H1 (cell line): ENCODE data around the gene PEX5L. TPM values are rescaled to one million over a fixed set of nuclear protein-coding genes. Genes with fewer than 3 reads are reported as not detected.

Source experiments
- CTCF ChIA-PET: fragments of 300-600 bp; sonication (Branson Sonifier 250); formaldehyde crosslinking; loops from one replicate; lab custom pipeline; 2021; ENCODE audit not compliant: partially characterized antibody; lab: Charles Lee
- POLR2A ChIA-PET: fragments of 300-600 bp; sonication (Branson Sonifier 250); formaldehyde crosslinking; loops from one replicate; lab custom pipeline; 2021; ENCODE audit warnings: inconsistent platforms; ENCODE audit not compliant: partially characterized antibody; lab: Charles Lee
- DNase-seq, 2 experiments: peaks; one replicate each; pipeline versions ENCODE4 v3.0.0 to v3.0.0-alpha.2; 2010 to 2022; ENCODE audit warnings: low spot score in 2 of 2, low read depth in 1 of 2, mixed read lengths in 1 of 2
- FAIRE-seq: peaks from 2 replicates; lab custom pipeline; 2011; peaks lifted over from hg19 to GRCh38; lab: Jason Lieb, UNC
- H2AFZ ChIP-seq: 2 replicates; pipeline ENCODE4 v1.8.1; 2012; ENCODE audit warnings: low read length, inconsistent platforms
- H2AK5ac ChIP-seq: 2 replicates; pipeline ENCODE4 v1.6.1; 2013; ENCODE audit warnings: low read depth, low read length
- H2BK120ac ChIP-seq: replicated peaks from 2 replicates; pipeline ENCODE3; 2013; ENCODE audit warnings: low read depth, low read length, inconsistent platforms
- H2BK12ac ChIP-seq: 2 replicates; pipeline ENCODE4 v1.6.1; 2013; ENCODE audit warnings: low read depth, low read length
- H2BK15ac ChIP-seq: 2 replicates; pipeline ENCODE4 v1.6.1; 2013; ENCODE audit warnings: low read length
- H2BK20ac ChIP-seq: 2 replicates; pipeline ENCODE4 v1.6.1; 2013; ENCODE audit warnings: low read length
- H2BK5ac ChIP-seq: 2 replicates; pipeline ENCODE4 v1.6.1; 2013; ENCODE audit warnings: low read depth, low read length
- H3K14ac ChIP-seq: 2 replicates; pipeline ENCODE4 v1.6.1; 2013; ENCODE audit warnings: inconsistent platforms; ENCODE audit not compliant: insufficient read length
- H3K18ac ChIP-seq: 2 replicates; pipeline ENCODE4 v1.6.1; 2013; ENCODE audit warnings: low read length; ENCODE audit errors: extremely low read depth
- H3K23ac ChIP-seq: 2 replicates; pipeline ENCODE4 v1.6.1; 2013; ENCODE audit warnings: inconsistent platforms; ENCODE audit not compliant: insufficient read length
- H3K23me2 ChIP-seq: 2 replicates; pipeline ENCODE4 v1.6.1; 2013; ENCODE audit warnings: low read depth, low read length
- H3K27ac ChIP-seq: 2 replicates; pipeline ENCODE4 v1.6.1; 2011; ENCODE audit warnings: low read depth, low read length, inconsistent platforms
- H3K27me3 ChIP-seq, 4 experiments: replicated peaks in 1 of 4; 1 replicate in 1 of 4; 2 replicates in 3 of 4; pipeline versions ENCODE4 v1.6.1 to v1.8.1; 2011 to 2013; ENCODE audit warnings: low read length in 3 of 4, mild to moderate bottlenecking in 3 of 4, inconsistent platforms in 2 of 4, mixed read lengths in 2 of 4, moderate library complexity in 1 of 4; ENCODE audit not compliant: control insufficient read depth in 3 of 4, insufficient read depth in 3 of 4; ENCODE audit errors: extremely low read depth in 1 of 4
- H3K36me3 ChIP-seq, 4 experiments: 2 replicates each; pipeline versions ENCODE4 v1.6.1 to v1.8.1; 2011 to 2013; ENCODE audit warnings: mild to moderate bottlenecking in 4 of 4, low read length in 3 of 4, moderate library complexity in 2 of 4, control low read depth in 1 of 4, inconsistent platforms in 1 of 4; ENCODE audit not compliant: insufficient read depth in 4 of 4, control insufficient read depth in 2 of 4
- H3K4ac ChIP-seq: replicated peaks from 2 replicates; pipeline ENCODE3; 2013; ENCODE audit warnings: low read length, low read depth, mixed read lengths, inconsistent platforms; ENCODE audit not compliant: insufficient read length
- H3K4me1 ChIP-seq, 4 experiments: replicated peaks in 1 of 4; 1 replicate in 1 of 4; 2 replicates in 3 of 4; pipeline versions ENCODE4 v1.6.1 to v1.8.1; 2011 to 2013; ENCODE audit warnings: low read length in 3 of 4, inconsistent platforms in 2 of 4, mixed read lengths in 1 of 4; ENCODE audit not compliant: insufficient read depth in 4 of 4, control insufficient read depth in 3 of 4
- H3K4me2 ChIP-seq, 2 experiments: 2 replicates each; pipeline versions ENCODE4 v1.6.1 to v1.8.1; 2011 to 2013; ENCODE audit warnings: low read depth in 2 of 2, low read length in 2 of 2, control low read depth in 1 of 2, inconsistent platforms in 1 of 2, mild to moderate bottlenecking in 1 of 2; ENCODE audit not compliant: insufficient read depth in 1 of 2
- H3K4me3 ChIP-seq, 4 experiments: fragments of 200-600, 300-600 bp in 1 of 4; sonication (generic), shearing (Covaris generic), sonication (Bioruptor Twin) in 1 of 4; 2 replicates each; pipeline versions ENCODE4 v1.5.1 to v1.8.1; 2011 to 2016; ENCODE audit warnings: low read length in 4 of 4, low read depth in 3 of 4, control low read depth in 2 of 4, inconsistent platforms in 2 of 4, mild to moderate bottlenecking in 2 of 4, mixed read lengths in 1 of 4, moderate library complexity in 1 of 4; ENCODE audit not compliant: insufficient read depth in 2 of 4; ENCODE audit errors: extremely low read depth in 1 of 4
- H3K56ac ChIP-seq: replicated peaks from 2 replicates; pipeline ENCODE3; 2013; ENCODE audit warnings: low read depth, mild to moderate bottlenecking, mixed read lengths, low read length, inconsistent platforms; ENCODE audit not compliant: insufficient read length
- H3K79me1 ChIP-seq: 2 replicates; pipeline ENCODE4 v1.6.1; 2013; ENCODE audit warnings: low read depth, low read length, control low read depth
- H3K79me2 ChIP-seq, 2 experiments: 2 replicates each; pipeline versions ENCODE4 v1.6.1 to v1.8.1; 2012 to 2013; ENCODE audit warnings: low read length in 2 of 2, mild to moderate bottlenecking in 2 of 2, inconsistent platforms in 1 of 2; ENCODE audit not compliant: insufficient read depth in 2 of 2, control insufficient read depth in 1 of 2
- H3K9ac ChIP-seq, 4 experiments: replicated peaks in 1 of 4; 1 replicate in 1 of 4; 2 replicates in 3 of 4; pipeline versions ENCODE4 v1.6.1 to v1.8.1; 2011 to 2013; ENCODE audit warnings: low read depth in 3 of 4, low read length in 3 of 4, control low read depth in 2 of 4, mild to moderate bottlenecking in 2 of 4, moderate library complexity in 2 of 4, inconsistent platforms in 1 of 4; ENCODE audit errors: extremely low read depth in 1 of 4
- H3K9me3 ChIP-seq, 2 experiments: 2 replicates each; pipeline versions ENCODE4 v1.6.1 to v1.8.1; 2012 to 2013; ENCODE audit warnings: mild to moderate bottlenecking in 2 of 2, moderate library complexity in 2 of 2, control low read depth in 1 of 2, inconsistent platforms in 1 of 2, low read depth in 1 of 2, low read length in 1 of 2, mixed read lengths in 1 of 2; ENCODE audit not compliant: insufficient read depth in 2 of 2
- H4K20me1 ChIP-seq, 2 experiments: replicated peaks in 1 of 2; 2 replicates each; pipeline versions ENCODE3 to v1.8.1; 2011 to 2013; ENCODE audit warnings: inconsistent platforms in 2 of 2, low read length in 2 of 2, mild to moderate bottlenecking in 1 of 2; ENCODE audit not compliant: insufficient read depth in 2 of 2, control insufficient read depth in 1 of 2
- H4K5ac ChIP-seq: 2 replicates; pipeline ENCODE4 v1.6.1; 2013; ENCODE audit warnings: low read length, low read depth, mixed read lengths, inconsistent platforms; ENCODE audit not compliant: insufficient read length
- H4K8ac ChIP-seq: 2 replicates; pipeline ENCODE4 v1.8.0; 2013; ENCODE audit warnings: mild to moderate bottlenecking, moderate library complexity, low read length, inconsistent platforms; ENCODE audit not compliant: insufficient read depth; ENCODE audit errors: extremely low read depth
- H4K91ac ChIP-seq: replicated peaks from 2 replicates; pipeline ENCODE3; 2013; ENCODE audit warnings: low read length, mixed read lengths, inconsistent platforms; ENCODE audit not compliant: insufficient read length
- CBX8 ChIP-seq: fragments of 300-800, 300-1000 bp; sonication (generic); IDR thresholded peaks from 2 replicates; pipeline ENCODE4 v1.7.1; 2016; ENCODE audit warnings: low read depth, low read length, borderline replicate concordance
- CTBP2 ChIP-seq: IDR thresholded peaks from 2 replicates; pipeline ENCODE4 v1.7.0; 2011; ENCODE audit warnings: borderline replicate concordance, mild to moderate bottlenecking, moderate library complexity, mixed read lengths, low read length; ENCODE audit not compliant: insufficient read depth, insufficient read length
- FOSL1 ChIP-seq: IDR thresholded peaks from 2 replicates; pipeline ENCODE4 v1.6.1; 2011; ENCODE audit warnings: mild to moderate bottlenecking, low read depth, low read length, moderate library complexity; ENCODE audit not compliant: insufficient read depth
- GTF2F1 ChIP-seq: IDR thresholded peaks from 2 replicates; pipeline ENCODE4 v1.6.1; 2012; ENCODE audit warnings: low read depth, low read length, improper control_type of control experiment, borderline replicate concordance
- JUN ChIP-seq: IDR thresholded peaks from 2 replicates; pipeline ENCODE4 v1.6.1; 2011; ENCODE audit warnings: low read depth, mild to moderate bottlenecking, improper control_type of control experiment, low read length
- JUND ChIP-seq: IDR thresholded peaks from 2 replicates; pipeline ENCODE4 v1.6.1; 2011; ENCODE audit warnings: mild to moderate bottlenecking, improper control_type of control experiment, low read length
- KDM4A ChIP-seq: IDR thresholded peaks from one replicate; pipeline ENCODE4 v1.7.1; 2012; ENCODE audit warnings: low read depth, mild to moderate bottlenecking, moderate library complexity, low read length, inconsistent platforms; ENCODE audit not compliant: severe bottlenecking
- PHF8 ChIP-seq: fragments of 200-600 bp; sonication (generic); conservative IDR thresholded peaks from 2 replicates; pipeline ENCODE4 v1.7.1; 2012; ENCODE audit warnings: low read depth, mild to moderate bottlenecking, inconsistent platforms, low read length, moderate library complexity
- POU5F1 ChIP-seq: IDR thresholded peaks from 2 replicates; pipeline ENCODE4 v1.6.1; 2011; ENCODE audit warnings: low read depth, mild to moderate bottlenecking, low read length, moderate library complexity
- SP1 ChIP-seq: IDR thresholded peaks from 2 replicates; pipeline ENCODE4 v1.6.1; 2011; ENCODE audit warnings: low read depth, low read length
- SUZ12 ChIP-seq: fragments of 200-600 bp; sonication (generic); IDR thresholded peaks from 2 replicates; pipeline ENCODE4 v1.6.1; 2012; ENCODE audit warnings: mild to moderate bottlenecking, inconsistent platforms, low read length, moderate library complexity, mixed read lengths
- TCF12 ChIP-seq: IDR thresholded peaks from 2 replicates; pipeline ENCODE4 v1.6.1; 2011; ENCODE audit warnings: low read depth, mild to moderate bottlenecking, low read length
- TEAD4 ChIP-seq: IDR thresholded peaks from 2 replicates; pipeline ENCODE4 v1.6.1; 2012; ENCODE audit warnings: low read depth, low read length, inconsistent platforms, mixed read lengths
- USF2 ChIP-seq: IDR thresholded peaks from 2 replicates; pipeline ENCODE4 v1.6.1; 2011; ENCODE audit warnings: low read length, improper control_type of control experiment
- WGBS, 2 experiments: shearing (Covaris generic) in 1 of 2; methylation state at CpG; one replicate each; pipeline versions ENCODE4 v1.1.6 to v1.1.7; 2013 to 2015; ENCODE audit warnings: low lambda C conversion rate in 2 of 2, mixed read lengths in 2 of 2, inconsistent platforms in 1 of 2, low coverage in 1 of 2, missing lambda C conversion rate in 1 of 2; ENCODE audit not compliant: insufficient replicate concordance in 2 of 2, insufficient coverage in 1 of 2, insufficient read length in 1 of 2; ENCODE audit errors: extremely low coverage in 1 of 2, missing lambda C conversion rate in 1 of 2; 5-methylcytosine and 5-hydroxymethylcytosine counted together
- polyA plus RNA-seq, 7 experiments: library from polyadenylated mRNA; depleted of rRNA in 3 of 7; stranded (reverse) in 5 of 7; unstranded in 2 of 7; fragments of >200 nt in 5 of 7; fragments of 200-250 nt in 2 of 7; gene quantifications; 1 replicate in 5 of 7; 2 replicates in 1 of 7; 4 replicates in 1 of 7; pipeline versions ENCODE4 v1.2.1 to v1.2.3, GENCODE V29; 2011 to 2013; ENCODE audit warnings: missing spikeins in 2 of 7, mixed read lengths in 2 of 7
- total RNA-seq: library from RNA; stranded (reverse); fragmentation: NEBNext Ultra II Directional; extraction: Animal tissue kit (Norgen Biotek cat#: 25700); gene quantifications from 2 replicates; pipeline ENCODE4 v1.2.1, GENCODE V29; 2021

PEX5L gene
- total and polyA plus RNA-seq, 2 of the 8 experiments (the other 6 are each of a cell fraction or from before 2014, with no cell fraction given): 0.80 to 4.2 TPM

GRCh38 chr3:180068023-180068422, 31.3 kb upstream of the PEX5L start:
- Histone ChIP-seq H3K36me3 (no peaks in the 10 kb centered on the region), H2BK5ac (no peak overlapping the region), H3K14ac (no peak overlapping the region), H3K79me2 (no peaks in the 10 kb centered on the region), H3K4me2 (no peak overlapping the region), H3K79me1 (no peaks in the 10 kb centered on the region), H3K18ac (no peak overlapping the region), H4K20me1 (no peaks in the 10 kb centered on the region), H4K91ac (no peak overlapping the region), H3K23ac (no peak overlapping the region), H3K9ac (no peak overlapping the region), H4K8ac (no peak overlapping the region), H2BK15ac (no peak overlapping the region), H2BK12ac (no peak overlapping the region), H2AFZ (no peak overlapping the region), H2AK5ac (no peak overlapping the region), H4K5ac (no peak overlapping the region), H3K23me2 (no peaks in the 10 kb centered on the region), H3K56ac (no peak overlapping the region), H3K4ac (no peak overlapping the region), H3K4me3 (no peak overlapping the region), H3K27ac (no peak overlapping the region), H2BK120ac (no peak overlapping the region), H2BK20ac (no peak overlapping the region), H3K27me3 (no peaks in the 10 kb centered on the region), H3K9me3 (no peaks in the 10 kb centered on the region), H3K4me1 (peaks cover under 1 to 4% (median 2%) of the 10 kb centered on the region in 4 experiments; a peak in 5 of 7 replicates)
- ChIA-PET CTCF (no interaction called here), POLR2A (interaction anchor here (0.7 kb wide), 1 partner anchor 10 kb away, joined by 3 read pairs; no protein-coding TSS in a partner anchor)
- DNase-seq: no peak
- 93% methylated on average over 1 of the region's 1 CpG; no CpG with 5 or more reads in 1 of the 2 experiments for WGBS, 2 experiments
- FAIRE-seq: no peak
- TF ChIP-seq PHF8 (no peak), JUN (no peak), CBX8 (no peak), SP1 (no peak), GTF2F1 (no peak), KDM4A (no peak), SUZ12 (no peak), POU5F1 (no peak), FOSL1 (no peak), USF2 (no peak), TCF12 (no peak), TEAD4 (no peak), JUND (no peak), CTBP2 (no peak)
